ENCODE results near the gene REV3L.

REV3L gene, protein sequence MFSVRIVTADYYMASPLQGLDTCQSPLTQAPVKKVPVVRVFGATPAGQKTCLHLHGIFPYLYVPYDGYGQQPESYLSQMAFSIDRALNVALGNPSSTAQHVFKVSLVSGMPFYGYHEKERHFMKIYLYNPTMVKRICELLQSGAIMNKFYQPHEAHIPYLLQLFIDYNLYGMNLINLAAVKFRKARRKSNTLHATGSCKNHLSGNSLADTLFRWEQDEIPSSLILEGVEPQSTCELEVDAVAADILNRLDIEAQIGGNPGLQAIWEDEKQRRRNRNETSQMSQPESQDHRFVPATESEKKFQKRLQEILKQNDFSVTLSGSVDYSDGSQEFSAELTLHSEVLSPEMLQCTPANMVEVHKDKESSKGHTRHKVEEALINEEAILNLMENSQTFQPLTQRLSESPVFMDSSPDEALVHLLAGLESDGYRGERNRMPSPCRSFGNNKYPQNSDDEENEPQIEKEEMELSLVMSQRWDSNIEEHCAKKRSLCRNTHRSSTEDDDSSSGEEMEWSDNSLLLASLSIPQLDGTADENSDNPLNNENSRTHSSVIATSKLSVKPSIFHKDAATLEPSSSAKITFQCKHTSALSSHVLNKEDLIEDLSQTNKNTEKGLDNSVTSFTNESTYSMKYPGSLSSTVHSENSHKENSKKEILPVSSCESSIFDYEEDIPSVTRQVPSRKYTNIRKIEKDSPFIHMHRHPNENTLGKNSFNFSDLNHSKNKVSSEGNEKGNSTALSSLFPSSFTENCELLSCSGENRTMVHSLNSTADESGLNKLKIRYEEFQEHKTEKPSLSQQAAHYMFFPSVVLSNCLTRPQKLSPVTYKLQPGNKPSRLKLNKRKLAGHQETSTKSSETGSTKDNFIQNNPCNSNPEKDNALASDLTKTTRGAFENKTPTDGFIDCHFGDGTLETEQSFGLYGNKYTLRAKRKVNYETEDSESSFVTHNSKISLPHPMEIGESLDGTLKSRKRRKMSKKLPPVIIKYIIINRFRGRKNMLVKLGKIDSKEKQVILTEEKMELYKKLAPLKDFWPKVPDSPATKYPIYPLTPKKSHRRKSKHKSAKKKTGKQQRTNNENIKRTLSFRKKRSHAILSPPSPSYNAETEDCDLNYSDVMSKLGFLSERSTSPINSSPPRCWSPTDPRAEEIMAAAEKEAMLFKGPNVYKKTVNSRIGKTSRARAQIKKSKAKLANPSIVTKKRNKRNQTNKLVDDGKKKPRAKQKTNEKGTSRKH (N-terminal part only)

DNA sequence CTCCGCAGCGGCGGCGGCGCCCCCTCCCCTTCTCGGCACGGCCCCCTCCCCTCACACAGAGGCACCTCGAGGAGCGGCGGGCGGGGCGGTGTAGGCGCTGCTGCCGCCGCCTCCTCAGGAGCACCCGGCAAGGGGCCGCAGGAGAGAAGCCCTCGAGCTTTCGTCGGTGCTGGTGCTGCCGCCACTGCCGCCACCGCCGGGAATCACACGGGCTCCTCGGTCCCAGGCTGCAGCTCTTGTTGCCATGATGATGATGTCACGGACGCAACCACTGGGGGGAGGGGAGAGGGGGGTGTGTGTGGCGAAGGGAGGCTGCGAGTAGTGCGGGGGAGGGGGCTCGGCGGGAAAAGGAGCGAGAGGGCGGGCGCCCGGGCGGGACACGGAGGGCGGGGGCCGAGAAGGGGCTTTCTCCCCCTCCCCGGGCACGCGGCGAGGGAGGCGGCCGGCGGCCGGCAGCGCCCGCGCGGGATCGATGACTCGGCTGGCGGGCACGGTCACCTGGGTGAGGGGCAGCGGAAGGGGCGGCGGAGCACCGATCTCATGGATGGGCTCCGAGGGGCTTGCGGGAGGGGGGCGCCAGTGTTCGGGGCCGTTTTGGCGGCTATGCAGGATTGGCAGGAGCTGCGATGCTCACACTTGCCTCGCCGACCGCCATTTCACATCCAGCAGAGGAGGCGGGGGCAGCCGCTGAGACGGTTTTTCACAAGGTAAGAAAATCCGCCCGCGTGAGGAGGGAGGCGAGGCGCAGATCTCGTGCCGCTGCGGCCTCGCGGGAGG is at the start of gene REV3L:
Gene REV3L (minus strand): TSS at position 260 of the 777 bp plus-strand sequence. CDS start 330 bp downstream, outside the sequence.
- no peaks in the 10 kb centered on the region for H3K27me3 ChIP-seq (ENCODE audit: low read depth)
- in situ Hi-C loops (cut with MboI; ENCODE audit: low sequenced_read_pairs): no loop called here
- peak within 1 kb of the TSS; percentile 69 for H3K4me3 ChIP-seq
- H3K4me1 ChIP-seq: peaks cover 46% of the 10 kb centered on the region
- peaks cover 5% of the 10 kb centered on the region; the same call in 1 of the 2 replicates for H3K36me3 ChIP-seq (replicated peaks)
- DNase-seq (ENCODE audit: low spot score in 2 of 2): peak; percentile 87 to 97
- H3K9me3 ChIP-seq: no peaks in the 10 kb centered on the region

DNA sequence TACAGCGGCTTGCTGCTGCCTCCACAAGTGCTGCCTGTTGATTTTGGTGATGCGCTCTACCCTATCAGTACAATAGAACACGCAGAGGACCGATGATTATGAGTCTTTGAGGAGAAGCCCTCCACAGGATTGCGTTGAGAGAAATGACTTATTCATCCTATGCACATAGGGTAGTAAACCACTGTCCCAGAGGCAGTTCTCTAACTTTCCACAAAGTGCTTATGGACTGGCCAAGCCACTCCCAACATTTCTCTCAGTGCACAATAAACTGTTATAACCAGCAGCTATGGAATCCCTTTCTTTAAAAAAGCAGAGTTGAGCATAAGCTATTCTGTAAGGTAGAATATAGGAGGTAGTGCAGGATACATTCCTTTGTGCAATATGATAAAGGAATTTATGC is 48.2 kb upstream of the REV3L start:
- no peaks in the 10 kb centered on the region for H3K36me3 ChIP-seq (replicated peaks)
- no peaks in the 10 kb centered on the region for H3K27me3 ChIP-seq (ENCODE audit: low read depth)
- no peak for DNase-seq (ENCODE audit: low spot score in 2 of 2)
- 0 out of 2 replicates have a peak, but pooled peaks cover 6% of the 10 kb centered on the region for H3K4me1 ChIP-seq
- H3K4me3 ChIP-seq: no peak overlapping the region
- in situ Hi-C loops (cut with MboI; ENCODE audit: low sequenced_read_pairs): no loop called here
- no peaks in the 10 kb centered on the region for H3K9me3 ChIP-seq

DNA sequence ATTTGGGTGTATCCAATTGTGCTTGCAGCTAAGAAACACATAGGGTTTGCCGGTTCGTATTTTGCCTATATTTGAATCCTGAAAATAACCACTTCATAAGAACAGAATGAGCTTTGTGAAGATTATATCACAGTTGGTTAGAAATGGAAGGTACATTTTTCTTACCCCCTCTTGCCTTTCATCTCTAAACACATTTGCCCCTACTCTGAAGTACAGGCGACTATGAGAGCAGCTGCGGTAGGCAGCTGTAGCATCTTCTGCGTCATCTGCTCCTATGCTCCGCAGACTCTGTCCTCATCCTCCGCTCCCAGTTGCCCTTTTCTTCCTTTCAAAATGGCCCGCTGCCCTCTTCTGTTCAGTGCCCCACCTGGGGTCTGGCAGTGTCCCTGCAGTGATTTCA is 47.6 kb upstream of the REV3L start:
- H3K27me3 ChIP-seq (ENCODE audit: low read depth): no peaks in the 10 kb centered on the region
- no peak for DNase-seq (ENCODE audit: low spot score in 2 of 2)
- no peaks in the 10 kb centered on the region for H3K36me3 ChIP-seq (replicated peaks)
- in situ Hi-C loops (cut with MboI; ENCODE audit: low sequenced_read_pairs): no loop called here
- H3K4me1 ChIP-seq: peaks cover 2% of the 10 kb centered on the region; the same call in 1 of the 2 replicates
- H3K9me3 ChIP-seq: no peaks in the 10 kb centered on the region
- no peak overlapping the region for H3K4me3 ChIP-seq

DNA sequence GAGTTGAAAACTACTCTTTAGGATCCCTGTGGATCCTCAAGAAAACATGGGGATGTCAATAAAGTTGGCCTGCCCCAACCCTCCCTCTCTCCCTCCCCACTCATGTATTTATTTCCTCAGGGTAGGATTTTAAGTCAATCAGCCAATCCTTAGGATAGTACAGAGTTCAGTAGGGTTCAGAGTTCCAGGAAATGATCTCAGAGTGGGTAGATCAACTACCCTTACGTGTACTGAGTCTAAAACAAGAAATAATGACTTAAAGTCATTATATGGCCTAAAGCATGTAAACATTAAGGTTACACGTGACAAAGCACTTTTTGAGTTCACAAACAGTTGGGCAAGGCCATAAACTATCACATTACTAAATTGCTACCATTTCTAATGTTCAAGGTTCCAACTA is 47.2 kb upstream of the REV3L start:
- Histone ChIP-seq H3K27me3 (ENCODE audit: low read depth) (no peaks in the 10 kb centered on the region), H3K36me3 (replicated peaks) (no peaks in the 10 kb centered on the region), H3K4me3 (no peak overlapping the region), H3K4me1 (peaks cover 3% of the 10 kb centered on the region), H3K9me3 (no peaks in the 10 kb centered on the region)
- DNase-seq (ENCODE audit: low spot score in 2 of 2): no peak
- in situ Hi-C loops (cut with MboI; ENCODE audit: low sequenced_read_pairs): no loop called here

DNA sequence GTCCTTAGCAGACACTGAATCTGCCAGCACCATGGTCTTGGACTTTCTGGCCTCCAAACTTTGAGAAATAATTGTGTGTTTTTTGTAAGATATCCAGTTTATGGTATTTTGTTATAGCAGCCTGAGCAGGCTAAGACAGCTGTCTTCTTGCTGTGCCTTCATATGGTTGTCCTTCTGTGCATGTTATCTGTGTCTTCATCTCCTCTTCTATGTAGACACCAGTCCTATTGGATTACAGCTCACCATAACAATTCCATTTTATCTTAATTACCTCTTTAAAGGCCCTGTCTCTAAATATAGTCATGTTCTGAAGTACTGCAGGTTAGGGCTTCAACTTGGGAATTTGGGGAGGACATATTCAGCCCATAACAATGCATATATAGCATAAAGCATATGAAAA is 44.3 kb upstream of the REV3L start:
- in situ Hi-C loops (cut with MboI; ENCODE audit: low sequenced_read_pairs): no loop called here
- no peak overlapping the region for H3K4me3 ChIP-seq
- peaks cover 29% of the 10 kb centered on the region for H3K4me1 ChIP-seq

DNA sequence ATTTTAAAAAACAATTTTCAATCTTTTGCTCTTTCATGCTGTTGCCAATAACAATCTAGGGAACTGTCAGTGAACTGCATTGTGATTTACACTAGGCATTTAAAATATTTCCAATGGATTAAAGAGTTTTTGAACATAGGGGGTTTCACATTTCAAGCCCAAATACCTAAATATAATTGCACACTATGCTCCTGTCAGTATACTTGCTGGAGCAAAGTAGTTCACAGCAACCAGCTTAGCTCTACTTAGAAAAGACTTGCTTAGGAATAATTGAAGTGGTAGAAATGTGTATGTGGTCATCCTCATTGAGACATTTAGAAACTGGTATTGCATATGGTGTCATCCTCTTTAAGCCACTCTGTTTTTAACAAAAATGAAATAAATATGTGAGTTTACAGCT is 41.7 kb upstream of the REV3L start:
- no peak overlapping the region for H3K4me3 ChIP-seq
- H3K9me3 ChIP-seq: no peaks in the 10 kb centered on the region
- DNase-seq (ENCODE audit: low spot score in 2 of 2): peak in 1 of 2 experiments; percentile 52
- no peaks in the 10 kb centered on the region for H3K36me3 ChIP-seq (replicated peaks)
- H3K4me1 ChIP-seq: peaks cover 30% of the 10 kb centered on the region
- H3K27me3 ChIP-seq (ENCODE audit: low read depth): no peaks in the 10 kb centered on the region
- in situ Hi-C loops (cut with MboI; ENCODE audit: low sequenced_read_pairs): no loop called here

More for the DNA sequence above, 44.3 kb upstream of the REV3L start:
- Histone ChIP-seq H3K27me3 (ENCODE audit: low read depth) (no peaks in the 10 kb centered on the region), H3K36me3 (replicated peaks) (no peaks in the 10 kb centered on the region), H3K9me3 (no peaks in the 10 kb centered on the region)
- DNase-seq (ENCODE audit: low spot score in 2 of 2): no peak

DNA sequence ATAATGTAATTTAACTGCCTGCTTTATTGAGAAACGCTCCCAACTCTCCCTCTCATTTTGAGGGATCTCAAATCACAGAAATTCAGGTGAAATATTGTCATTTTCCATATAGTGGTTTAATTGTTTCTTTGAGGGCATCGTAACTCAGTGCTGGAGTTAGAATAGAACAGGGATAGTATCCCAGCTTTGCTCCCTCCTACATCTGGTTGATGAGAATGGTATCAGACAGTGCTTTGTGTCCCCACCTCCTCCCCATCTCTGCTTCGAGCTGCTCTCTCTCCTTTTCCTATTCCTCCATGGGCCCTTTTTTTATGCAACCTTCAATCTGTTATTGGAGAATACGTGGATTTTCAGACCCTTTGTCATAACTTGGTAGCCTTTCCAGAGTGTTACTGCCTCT is 41.2 kb upstream of the REV3L start:
- in situ Hi-C loops (cut with MboI; ENCODE audit: low sequenced_read_pairs): no loop called here
- peaks cover 30% of the 10 kb centered on the region for H3K4me1 ChIP-seq
- no peaks in the 10 kb centered on the region for H3K27me3 ChIP-seq (ENCODE audit: low read depth)
- H3K36me3 ChIP-seq (replicated peaks): no peaks in the 10 kb centered on the region
- DNase-seq (ENCODE audit: low spot score in 2 of 2): peak in 1 of 2 experiments; percentile 18
- H3K4me3 ChIP-seq: no peak overlapping the region
- no peaks in the 10 kb centered on the region for H3K9me3 ChIP-seq

DNA sequence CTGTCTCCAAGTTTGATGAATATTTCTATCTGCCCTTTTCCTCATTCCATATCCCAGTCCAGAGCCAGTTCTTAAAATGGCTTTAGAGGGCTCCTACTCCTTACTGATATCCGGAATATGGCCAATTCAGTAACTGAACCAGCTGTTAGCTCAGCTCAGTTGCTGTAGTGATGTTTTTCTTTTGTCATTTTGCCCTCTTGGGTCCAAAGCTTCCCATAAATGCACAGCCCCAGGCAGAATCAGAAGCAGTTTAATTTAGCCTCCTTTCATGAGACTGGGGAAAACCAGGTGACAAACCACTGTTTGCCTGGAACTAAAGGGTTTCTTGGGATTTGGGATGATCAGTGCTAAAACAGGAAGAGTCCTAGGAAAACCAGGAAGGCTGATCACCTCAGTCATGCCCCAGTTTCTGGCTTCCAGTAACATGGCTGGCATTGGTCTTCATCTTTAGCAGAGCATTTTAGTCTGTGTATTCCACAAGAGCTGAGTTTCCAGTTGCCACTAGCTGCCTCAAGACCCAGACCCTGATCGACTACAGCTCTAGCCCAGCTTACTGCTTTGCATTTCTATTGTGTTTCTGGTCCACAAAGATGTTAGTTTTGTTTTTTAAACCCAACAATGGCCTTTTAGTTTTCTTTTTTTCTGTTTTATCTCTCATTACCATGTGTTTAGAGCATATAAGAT is 40.6 kb upstream of the REV3L start:
- H3K36me3 ChIP-seq (replicated peaks): no peaks in the 10 kb centered on the region
- H3K4me3 ChIP-seq: no peak overlapping the region
- no peaks in the 10 kb centered on the region for H3K9me3 ChIP-seq
- H3K4me1 ChIP-seq: peaks cover 30% of the 10 kb centered on the region
- DNase-seq (ENCODE audit: low spot score in 2 of 2): peak; percentile 68 to 75
- in situ Hi-C loops (cut with MboI; ENCODE audit: low sequenced_read_pairs): no loop called here
- H3K27me3 ChIP-seq (ENCODE audit: low read depth): no peaks in the 10 kb centered on the region

DNA sequence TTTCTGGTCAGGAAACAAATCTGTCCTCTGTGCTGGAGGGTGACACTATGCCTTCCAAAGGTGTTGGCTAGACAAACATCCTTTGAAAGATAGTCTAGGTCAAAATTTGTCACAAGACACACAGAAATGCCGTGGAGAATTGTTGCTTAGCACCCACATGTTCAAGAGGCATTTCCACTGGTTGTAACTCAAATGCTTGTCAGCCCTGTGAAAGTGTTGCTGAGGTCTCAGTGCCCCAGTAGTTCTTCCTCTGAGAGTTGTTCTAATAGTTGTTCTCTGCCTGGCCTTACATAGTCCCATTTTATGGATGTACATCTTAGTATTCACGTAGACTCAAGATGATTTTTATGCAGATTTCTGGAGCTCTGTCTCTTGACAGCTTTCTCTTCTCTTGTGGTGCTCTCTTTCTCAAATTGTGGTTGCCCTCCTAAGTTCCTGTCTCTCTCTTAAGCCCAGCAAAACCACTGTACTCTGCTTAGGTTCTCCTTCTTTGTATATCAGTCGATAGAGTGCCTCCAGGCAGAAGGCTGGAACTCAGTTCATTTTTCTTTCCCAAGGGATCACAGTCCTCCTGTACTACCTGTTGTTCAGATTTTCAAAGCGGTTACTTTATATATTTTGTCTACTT is 39.5 kb upstream of the REV3L start:
- H3K4me3 ChIP-seq: no peak overlapping the region
- H3K9me3 ChIP-seq: no peaks in the 10 kb centered on the region
- no peaks in the 10 kb centered on the region for H3K27me3 ChIP-seq (ENCODE audit: low read depth)
- in situ Hi-C loops (cut with MboI; ENCODE audit: low sequenced_read_pairs): no loop called here
- DNase-seq (ENCODE audit: low spot score in 2 of 2): no peak
- H3K36me3 ChIP-seq (replicated peaks): no peaks in the 10 kb centered on the region
- H3K4me1 ChIP-seq: peaks cover 33% of the 10 kb centered on the region

DNA sequence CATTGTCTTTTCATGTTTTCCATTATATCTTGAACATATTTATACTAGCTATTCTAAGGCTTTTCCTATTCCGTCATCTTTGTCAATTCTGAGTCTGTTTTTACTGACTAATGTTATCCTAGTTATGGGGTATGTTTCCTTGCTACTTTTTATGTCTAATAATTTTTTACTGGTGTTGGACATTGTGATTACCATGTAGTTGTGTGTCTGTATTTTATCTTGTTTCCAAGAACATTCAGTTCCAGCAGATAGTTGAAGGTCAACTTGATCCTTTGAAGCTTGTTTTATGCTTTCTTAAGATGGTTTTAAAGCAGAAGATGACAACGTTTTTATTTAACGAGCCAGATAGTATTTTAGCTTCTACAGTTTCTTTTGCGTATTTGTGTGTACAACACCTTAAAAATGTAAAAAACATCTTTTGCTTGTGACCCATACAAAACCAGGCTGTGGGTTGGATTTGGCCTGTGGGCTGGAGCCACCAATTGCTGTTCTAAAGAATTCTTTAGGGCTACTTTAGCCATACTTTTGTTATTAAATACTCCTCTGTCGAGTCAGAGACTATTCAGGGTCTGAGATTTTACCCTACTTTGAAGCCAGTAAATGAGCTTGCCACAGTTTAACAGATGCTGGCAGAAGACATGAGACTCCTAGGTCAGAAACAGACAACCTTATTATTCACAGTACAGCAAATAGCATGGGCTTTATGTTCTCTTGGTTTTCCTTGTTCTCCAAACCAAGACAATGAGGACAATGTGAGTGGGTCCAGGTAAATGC is 38.7 kb upstream of the REV3L start:
- Histone ChIP-seq H3K4me1 (peaks cover 35% of the 10 kb centered on the region), H3K4me3 (no peak overlapping the region), H3K36me3 (replicated peaks) (no peaks in the 10 kb centered on the region), H3K9me3 (no peaks in the 10 kb centered on the region), H3K27me3 (ENCODE audit: low read depth) (no peaks in the 10 kb centered on the region)
- in situ Hi-C loops (cut with MboI; ENCODE audit: low sequenced_read_pairs): no loop called here
- no peak for DNase-seq (ENCODE audit: low spot score in 2 of 2)

DNA sequence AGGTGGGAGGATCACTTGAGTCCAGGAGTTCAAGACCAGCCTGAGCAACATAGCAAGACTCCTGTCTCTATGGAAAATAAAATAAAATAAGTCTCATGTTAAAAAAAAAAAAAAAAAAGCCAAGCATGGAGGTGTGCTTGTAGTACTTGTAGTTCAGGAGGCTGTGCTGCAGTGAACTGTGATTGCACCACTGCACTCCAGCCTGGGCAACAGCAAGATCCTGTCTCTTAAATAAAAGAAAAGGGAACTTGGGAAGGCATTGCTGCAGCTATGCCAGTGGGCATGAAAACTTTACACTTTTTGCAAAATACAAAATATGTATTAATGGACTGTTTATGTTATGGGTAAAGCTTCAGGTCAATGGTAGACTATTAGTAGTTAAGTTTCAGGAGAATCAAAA is 37.5 kb upstream of the REV3L start:
- in situ Hi-C loops (cut with MboI; ENCODE audit: low sequenced_read_pairs): no loop called here
- no peak overlapping the region for H3K4me3 ChIP-seq
- no peaks in the 10 kb centered on the region for H3K36me3 ChIP-seq (replicated peaks)
- no peaks in the 10 kb centered on the region for H3K27me3 ChIP-seq (ENCODE audit: low read depth)
- H3K4me1 ChIP-seq: peaks cover 35% of the 10 kb centered on the region
- no peaks in the 10 kb centered on the region for H3K9me3 ChIP-seq
- DNase-seq (ENCODE audit: low spot score in 2 of 2): no peak

DNA sequence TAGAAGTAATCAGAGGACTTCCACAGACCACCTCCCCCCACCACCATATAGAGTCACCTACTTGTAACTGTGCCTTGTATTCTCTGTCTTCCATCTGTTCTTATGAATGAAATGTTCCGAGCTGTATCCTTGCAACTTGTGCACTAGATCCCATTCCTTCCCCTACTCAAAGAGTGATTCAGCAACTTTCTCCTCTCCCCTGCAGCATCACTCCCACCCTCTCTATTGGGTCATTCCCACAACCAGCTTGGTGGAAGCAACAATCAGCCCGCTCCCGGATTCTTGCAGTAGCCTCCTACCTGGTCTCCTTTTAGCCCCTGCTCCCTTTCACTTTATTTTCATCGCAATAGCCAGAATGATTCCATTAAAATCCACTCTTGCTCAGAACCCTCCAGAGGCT is 34.9 kb upstream of the REV3L start:
- no peaks in the 10 kb centered on the region for H3K27me3 ChIP-seq (ENCODE audit: low read depth)
- no peaks in the 10 kb centered on the region for H3K36me3 ChIP-seq (replicated peaks)
- H3K4me1 ChIP-seq: peaks cover 11% of the 10 kb centered on the region; the same call in 1 of the 2 replicates
- no peak for DNase-seq (ENCODE audit: low spot score in 2 of 2)
- no peak overlapping the region for H3K4me3 ChIP-seq
- H3K9me3 ChIP-seq: no peaks in the 10 kb centered on the region
- in situ Hi-C loops (cut with MboI; ENCODE audit: low sequenced_read_pairs): no loop called here

Data from HAP-1 (cell line).